Hematopoietic multipotent progenitor cell (in vitro differentiated cells): Measurements from ENCODE around the gene SLC13A3. TPM values are rescaled to one million over a fixed set of nuclear protein-coding genes. Genes with fewer than 3 reads are reported as not detected.

Experiments
- DNase-seq, 3 donors: peaks; one replicate each; pipeline ENCODE4 v3.0.0-alpha.2; 2011 to 2015; ENCODE audit warnings: low read depth in 2 of 3, low spot score in 2 of 3
- total RNA-seq: library from RNA; depleted of rRNA; stranded (reverse); fragments of >200 nt; gene quantifications from one replicate; pipeline ENCODE4 v1.2.3, GENCODE V29; 2012

The SLC13A3 gene, protein sequence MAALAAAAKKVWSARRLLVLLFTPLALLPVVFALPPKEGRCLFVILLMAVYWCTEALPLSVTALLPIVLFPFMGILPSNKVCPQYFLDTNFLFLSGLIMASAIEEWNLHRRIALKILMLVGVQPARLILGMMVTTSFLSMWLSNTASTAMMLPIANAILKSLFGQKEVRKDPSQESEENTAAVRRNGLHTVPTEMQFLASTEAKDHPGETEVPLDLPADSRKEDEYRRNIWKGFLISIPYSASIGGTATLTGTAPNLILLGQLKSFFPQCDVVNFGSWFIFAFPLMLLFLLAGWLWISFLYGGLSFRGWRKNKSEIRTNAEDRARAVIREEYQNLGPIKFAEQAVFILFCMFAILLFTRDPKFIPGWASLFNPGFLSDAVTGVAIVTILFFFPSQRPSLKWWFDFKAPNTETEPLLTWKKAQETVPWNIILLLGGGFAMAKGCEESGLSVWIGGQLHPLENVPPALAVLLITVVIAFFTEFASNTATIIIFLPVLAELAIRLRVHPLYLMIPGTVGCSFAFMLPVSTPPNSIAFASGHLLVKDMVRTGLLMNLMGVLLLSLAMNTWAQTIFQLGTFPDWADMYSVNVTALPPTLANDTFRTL
- under 0.01 TPM for total RNA-seq

DNA sequence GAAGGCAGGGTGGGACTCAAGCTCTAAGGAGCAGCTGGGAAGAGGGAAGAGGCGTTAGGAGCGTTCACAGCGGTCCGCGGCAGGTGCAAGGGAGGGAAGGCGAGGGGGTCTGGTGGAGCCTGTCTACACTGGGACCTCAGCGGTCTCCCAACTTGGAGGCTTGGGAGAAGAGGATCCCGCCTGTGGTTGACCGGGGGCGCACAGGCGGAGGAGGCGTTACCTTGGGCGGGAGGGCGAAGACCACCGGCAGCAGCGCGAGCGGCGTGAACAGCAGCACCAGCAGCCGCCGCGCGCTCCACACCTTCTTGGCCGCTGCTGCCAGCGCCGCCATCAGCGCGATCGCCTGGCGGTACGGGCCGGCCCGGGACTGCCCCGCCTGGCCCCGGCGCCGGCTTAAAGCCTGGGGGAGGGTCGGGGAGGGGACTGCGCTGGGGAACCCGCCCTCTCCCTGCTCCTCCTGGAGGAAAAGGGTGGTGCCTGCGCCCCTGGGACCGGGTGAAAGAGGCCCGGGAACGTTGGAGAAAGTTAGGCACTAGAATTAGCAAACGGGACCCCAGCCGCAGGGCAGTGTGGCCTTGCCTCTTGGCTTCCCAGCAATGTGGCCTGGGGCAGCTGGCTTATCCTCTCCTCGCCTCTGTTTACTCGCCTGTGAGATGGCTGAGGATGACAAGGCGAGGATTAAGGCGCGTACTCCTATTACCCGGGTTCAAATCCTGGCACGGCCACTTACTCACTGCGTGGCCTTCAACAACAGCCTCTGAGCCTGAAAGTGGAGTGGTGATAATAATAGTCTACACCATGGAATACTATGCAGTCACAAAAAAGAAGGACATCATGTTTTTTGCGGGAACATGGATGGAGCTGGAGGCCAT lies at the start of gene SLC13A3:
SLC13A3 (minus strand) TSS at position 369 of the 872 bp plus-strand sequence; CDS start at position 331, 38 bp downstream.
- no peak for DNase-seq

GRCh38 chr20:46701057-46701456 lies 49.8 kb upstream of the SLC13A3 start:
- DNase-seq = no peak

GRCh38 chr20:46700481-46700880 lies 49.2 kb upstream of the SLC13A3 start:
- no peak for DNase-seq

GRCh38 chr20:46699651-46700359 lies 48.5 kb upstream of the SLC13A3 start:
- DNase-seq = no peak

DNA sequence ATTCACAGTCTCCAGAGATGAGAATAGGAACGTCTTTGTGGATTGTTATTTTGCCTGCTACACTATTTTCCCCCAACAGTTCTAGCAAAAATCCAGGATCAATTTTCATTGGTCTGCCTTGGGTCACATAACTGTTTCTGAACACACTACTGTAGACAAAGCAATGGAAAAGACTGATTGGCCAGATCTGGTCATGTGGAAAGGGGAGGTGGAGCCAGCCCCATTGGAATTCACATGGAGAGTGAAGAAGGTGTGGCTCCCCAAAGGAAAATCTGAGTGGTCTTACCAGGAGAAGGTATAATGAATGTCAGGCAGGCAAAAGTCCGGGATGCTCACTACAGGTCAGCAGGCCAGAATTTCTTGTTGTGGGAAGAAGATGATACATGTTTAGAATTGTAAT lies 47.5 kb upstream of the SLC13A3 start:
- DNase-seq = no peak

GRCh38 chr20:46696791-46697279 lies 45.6 kb upstream of the SLC13A3 start:
- no peak for DNase-seq

GRCh38 chr20:46695892-46696291 lies 44.6 kb upstream of the SLC13A3 start:
- DNase-seq = no peak

DNA sequence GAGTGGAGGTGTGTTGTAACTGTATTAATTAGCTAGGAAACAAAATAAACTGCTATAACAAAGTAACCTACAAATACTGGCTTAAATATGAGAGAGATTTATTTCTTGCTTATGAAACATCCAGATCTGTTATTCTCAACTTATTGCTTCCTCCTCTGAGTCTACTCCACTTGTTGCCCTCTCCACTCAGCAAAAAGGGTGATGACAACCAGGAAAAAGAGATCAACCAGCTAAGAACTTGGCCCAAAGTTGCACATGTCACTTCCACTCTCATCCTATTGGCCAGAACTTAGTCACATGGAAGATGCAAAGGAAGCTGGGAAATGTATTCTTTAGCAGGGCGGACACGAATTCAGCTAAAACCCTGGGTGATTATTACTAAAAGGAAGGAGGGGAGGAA lies 43.2 kb upstream of the SLC13A3 start:
- DNase-seq = peak in 2 of 3 donors; percentile 44 to 75

GRCh38 chr20:46691196-46691595 lies 39.9 kb upstream of the SLC13A3 start:
- DNase-seq = no peak

- no peak for DNase-seq
Observed at GRCh38 chr20:46690219-46691106, 39.2 kb upstream of the SLC13A3 start.

DNA sequence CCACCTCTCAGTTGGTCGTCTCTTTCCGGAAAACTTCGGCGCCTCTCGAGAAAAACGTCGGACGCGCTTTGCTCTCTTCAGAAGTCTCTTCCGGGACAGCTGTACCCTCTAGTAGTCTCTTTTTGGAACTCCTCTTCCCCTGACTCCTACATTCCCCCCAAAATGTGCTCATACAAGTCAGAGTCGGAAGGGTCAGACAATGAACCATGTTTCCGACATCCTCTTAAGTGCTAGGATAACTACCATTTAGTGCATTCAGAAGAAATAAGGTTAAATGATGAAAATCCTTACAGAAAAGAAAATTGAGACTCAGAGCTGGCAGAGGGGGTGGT lies 38.5 kb upstream of the SLC13A3 start:
- no peak for DNase-seq

DNA sequence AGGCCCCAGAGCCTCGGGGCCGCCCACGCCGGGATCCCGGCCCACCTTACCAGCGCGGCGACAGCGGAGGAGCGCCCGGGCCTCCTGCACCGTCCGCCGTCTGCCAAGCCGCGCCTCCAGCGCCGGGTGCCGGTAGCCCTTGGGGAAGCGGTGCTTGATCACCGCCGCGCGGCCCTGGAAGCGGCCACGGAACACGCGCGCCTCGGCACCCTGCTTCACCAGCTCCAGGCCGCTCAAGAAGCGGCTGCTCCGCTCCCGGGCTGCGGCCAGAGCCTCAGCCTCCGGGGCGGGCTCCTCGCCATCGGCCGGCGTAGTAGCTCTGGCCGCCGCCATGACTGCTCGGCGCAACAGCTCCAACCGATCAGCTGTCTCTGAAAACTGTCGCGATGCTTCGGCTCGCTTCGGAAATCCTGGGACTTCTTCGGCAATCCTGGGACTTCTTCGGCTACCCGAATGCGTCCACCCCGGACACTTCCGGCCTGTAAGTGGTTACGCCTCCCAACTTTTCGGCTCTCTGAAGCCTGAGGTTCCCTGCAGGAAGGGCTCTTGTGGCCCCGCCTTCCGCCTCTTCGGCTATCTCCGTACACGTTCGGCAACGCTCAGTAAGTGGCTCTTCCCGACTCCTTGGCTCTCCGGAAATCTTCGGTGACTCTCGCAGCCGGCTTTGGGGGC lies 38.0 kb upstream of the SLC13A3 start, which contains the start of gene TP53RK:
TP53RK (minus strand) TSS at position 363 of the 672 bp plus-strand sequence; CDS start at position 333, 30 bp downstream.
- DNase-seq = peak; percentile 86 to 98 (median 98)

DNA sequence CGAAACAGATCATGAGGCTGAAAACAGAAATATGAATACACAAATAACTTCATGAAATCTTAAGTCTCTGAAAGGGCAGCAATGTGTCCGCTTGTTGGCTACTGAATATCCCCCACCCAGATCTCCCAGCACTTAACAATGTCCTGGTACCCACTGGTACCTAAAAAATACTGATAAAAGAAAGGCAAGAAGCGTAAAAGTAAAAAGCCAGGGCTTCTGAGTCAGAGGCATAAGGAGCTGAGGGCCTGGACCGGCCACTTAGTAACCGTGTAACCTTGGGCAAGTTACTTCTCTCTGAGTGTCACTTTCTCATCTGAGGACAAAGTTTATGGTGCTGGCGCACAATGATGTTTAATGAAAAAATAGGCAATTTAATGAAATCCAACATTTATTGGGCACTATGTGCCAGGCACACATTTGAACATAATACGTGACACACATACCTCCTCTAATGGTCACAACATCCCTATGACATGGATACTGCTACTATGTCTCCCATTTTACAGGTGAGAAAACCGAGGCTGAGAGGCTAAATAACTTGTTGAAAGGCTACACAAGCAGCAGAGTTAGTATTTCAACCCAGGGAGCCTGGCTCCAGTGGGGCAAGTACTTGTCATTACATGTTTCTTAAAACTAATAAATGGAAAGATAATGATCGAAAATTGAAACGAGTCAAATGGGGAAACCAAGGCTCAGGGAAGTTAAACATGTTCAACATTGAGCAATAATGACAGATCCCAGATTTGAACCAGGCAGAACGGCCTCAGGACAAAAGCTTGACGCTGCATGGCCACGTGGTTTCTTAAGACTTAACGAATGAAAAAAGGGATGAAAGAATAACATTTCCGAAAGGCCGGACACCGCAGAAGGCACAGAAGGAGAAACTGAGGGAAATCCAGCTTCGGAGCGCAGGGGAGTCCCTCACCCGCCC lies 37.2 kb upstream of the SLC13A3 start:
- DNase-seq = no peak

DNA sequence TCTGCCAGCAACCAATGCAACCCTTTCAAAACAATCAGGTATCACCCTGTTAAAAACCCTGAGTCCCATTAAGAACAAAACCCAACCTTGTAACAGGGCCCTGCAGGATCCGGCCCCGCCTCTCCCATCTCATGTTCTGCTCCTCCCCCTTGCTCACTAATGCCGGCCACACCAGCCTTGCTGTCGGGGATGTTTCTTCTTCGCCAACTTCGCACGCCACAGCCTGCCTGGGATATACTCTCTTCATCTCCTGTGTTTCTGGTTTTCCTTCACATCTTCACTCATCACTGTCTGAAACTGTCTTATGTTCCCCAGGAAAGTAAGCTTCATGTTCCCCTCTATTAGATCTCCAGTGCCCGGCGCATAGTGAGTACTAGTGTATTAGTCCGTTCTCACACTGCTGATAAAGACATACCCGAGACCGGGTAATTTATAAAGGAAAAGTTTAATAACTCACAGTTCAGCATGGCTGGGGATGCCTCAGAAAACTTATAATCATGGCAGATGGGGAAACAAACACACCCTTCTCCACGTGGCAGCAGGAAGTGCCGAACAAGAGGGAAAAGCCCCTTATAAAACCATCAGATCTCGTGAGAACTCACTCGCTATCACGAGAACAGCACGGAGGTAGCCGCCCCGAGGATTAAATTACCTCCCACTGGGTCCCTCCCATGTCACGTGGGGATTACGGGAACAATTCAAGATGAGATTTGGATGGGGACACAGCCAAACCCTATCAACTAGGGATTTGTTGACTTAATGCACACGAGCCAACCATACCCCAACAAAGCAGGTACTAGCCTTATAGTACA lies 32.9 kb upstream of the SLC13A3 start:
- no peak for DNase-seq

DNA sequence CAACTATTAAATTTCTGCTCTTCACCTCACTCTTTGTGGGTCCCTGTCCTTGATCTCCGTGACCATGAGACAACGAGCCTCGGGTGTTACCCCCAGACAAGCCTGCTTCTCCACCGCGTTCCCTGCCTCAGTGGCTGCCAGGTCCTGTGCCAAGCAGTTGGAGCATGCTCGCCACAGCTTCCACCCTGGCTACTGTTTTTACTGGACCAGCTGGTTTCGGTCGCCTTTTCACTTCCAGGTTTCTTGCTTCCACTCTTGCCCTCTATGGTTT lies 32.3 kb upstream of the SLC13A3 start:
- no peak for DNase-seq

DNA sequence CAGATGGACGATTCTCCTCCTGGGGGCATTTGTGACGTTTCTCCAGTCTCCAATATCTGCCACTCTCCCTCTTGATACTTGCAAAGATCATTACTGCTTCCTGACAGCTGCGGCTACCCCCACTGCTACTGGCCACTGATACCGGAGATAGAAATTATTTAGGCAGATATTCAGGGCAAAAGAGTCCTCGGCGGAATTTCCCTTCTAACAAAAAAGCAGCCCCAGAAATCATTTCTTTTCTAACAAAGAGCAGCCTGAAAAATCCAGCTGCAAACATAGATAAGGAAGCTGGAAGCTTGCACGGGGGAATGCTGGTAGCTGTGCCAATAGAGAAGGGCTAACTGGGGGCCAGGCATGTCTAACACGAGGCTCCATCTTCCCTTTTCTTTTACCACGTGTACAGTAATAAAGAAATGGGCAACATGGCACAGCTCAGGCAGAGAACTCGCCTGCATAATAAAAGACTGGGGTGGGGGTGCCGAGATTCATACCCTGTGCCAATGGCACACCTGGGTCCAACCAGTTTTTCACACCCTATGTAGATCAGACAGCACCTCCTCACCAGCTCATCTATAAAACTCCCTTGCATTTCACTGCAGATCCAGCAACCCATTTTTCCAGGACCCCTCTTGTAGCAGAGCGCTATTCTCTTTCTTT lies 31.9 kb upstream of the SLC13A3 start:
- peak in 2 of 3 donors; percentile 57 to 65 for DNase-seq
